Suprapubic skin (tissue), 4 donors: ENCODE results near the gene TRAF7. TPM values are rescaled to one million over a fixed set of nuclear protein-coding genes. Genes with fewer than 3 reads are reported as not detected.

Experiments used
- DNase-seq, 2 donors: peaks; one replicate each; pipeline ENCODE4 v3.0.0-alpha.2; 2019; ENCODE audit warnings: low spot score in 2 of 2
- H3K27ac ChIP-seq: fragments of 200-600 bp; sonication (generic); one replicate; pipeline ENCODE4 v1.5.1; 2019
- H3K27me3 ChIP-seq: fragments of 200-600 bp; sonication (generic); one replicate; pipeline ENCODE4 v1.5.1; 2019
- H3K36me3 ChIP-seq: fragments of 200-600 bp; sonication (generic); one replicate; pipeline ENCODE4 v1.5.1; 2019
- H3K4me1 ChIP-seq: fragments of 200-600 bp; sonication (generic); one replicate; pipeline ENCODE4 v1.5.1; 2019
- H3K4me3 ChIP-seq: fragments of 200-600 bp; sonication (generic); one replicate; pipeline ENCODE4 v1.5.1; 2019; ENCODE audit warnings: mild to moderate bottlenecking
- H3K9me3 ChIP-seq: fragments of 200-600 bp; sonication (generic); one replicate; pipeline ENCODE4 v1.5.1; 2019
- CTCF ChIP-seq, 2 donors: fragments of 200-600 bp in 1 of 2; fragments of 450-650 bp in 1 of 2; sonication (generic) in 1 of 2; IDR thresholded peaks; one replicate each; pipeline ENCODE4 v1.5.1; 2016 to 2019; ENCODE audit warnings: antibody characterized with exemption in 2 of 2, mild to moderate bottlenecking in 1 of 2, moderate library complexity in 1 of 2
- EP300 ChIP-seq: sonication (generic); formaldehyde crosslinking; IDR thresholded peaks from one replicate; pipeline ENCODE4 v1.6.1; 2017; ENCODE audit warnings: antibody characterized with exemption
- POLR2A ChIP-seq, 2 donors: fragments of 450-650 bp; IDR thresholded peaks; one replicate each; pipeline ENCODE4 v1.6.1; 2017; ENCODE audit warnings: antibody characterized with exemption in 2 of 2, mild to moderate bottlenecking in 2 of 2, moderate library complexity in 2 of 2
- POLR2AphosphoS5 ChIP-seq, 3 donors: sonication (generic); formaldehyde crosslinking; IDR thresholded peaks; one replicate each; pipeline ENCODE4 v1.6.1; 2017; ENCODE audit warnings: antibody characterized with exemption in 3 of 3
- WGBS: methylation state at CpG from one replicate; pipeline ENCODE4 v1.1.5; 2018; 5-methylcytosine and 5-hydroxymethylcytosine counted together
- total RNA-seq, 4 donors: library from RNA; depleted of rRNA; stranded (reverse); fragments of >200 nt; gene quantifications; one replicate each; pipeline ENCODE4 v1.1.0, GENCODE V29; 2016

Gene TRAF7
- total RNA-seq, 4 donors from 2014 or later: 53.4 to 74.7 (median 66.5) TPM

DNA sequence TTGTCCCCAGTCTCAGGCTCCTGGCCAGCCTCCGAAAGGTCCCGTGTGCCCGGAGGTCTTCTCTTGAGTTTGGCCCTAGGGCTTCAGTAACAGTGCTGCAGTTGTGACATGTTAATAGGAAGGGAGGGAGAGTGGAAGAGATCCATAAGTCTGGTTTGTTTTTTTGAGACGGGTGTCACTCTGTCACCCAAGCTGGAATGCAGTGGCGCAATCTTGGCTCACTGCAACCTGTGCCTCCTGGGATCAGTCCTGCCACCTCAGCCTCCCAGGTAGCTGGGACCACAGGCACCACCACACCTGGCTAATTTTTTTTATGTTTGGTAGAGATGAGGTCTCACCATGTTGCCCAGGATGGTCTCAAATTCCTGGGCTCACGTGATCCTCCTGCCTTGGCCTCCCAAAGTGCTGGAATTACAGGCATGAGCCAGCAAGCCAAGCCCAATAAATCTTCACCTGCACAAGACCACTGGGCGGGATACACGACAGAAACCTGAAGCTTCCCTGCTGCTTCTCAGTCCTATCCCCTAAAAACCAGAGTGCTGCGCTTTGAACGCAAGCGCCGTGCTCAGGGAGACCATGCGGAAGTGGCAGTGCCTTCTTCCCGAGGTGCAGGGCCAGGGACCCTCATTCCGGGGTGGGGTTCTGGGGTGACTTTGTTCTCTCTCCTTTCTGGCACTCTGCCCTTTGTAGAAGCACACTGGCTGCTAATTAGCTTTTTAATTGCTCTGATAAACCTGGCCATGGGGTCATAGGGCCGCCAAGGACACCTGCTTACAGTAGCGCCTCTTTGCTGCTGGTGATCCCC is 10.9 kb downstream of the TRAF7 start:
- 84% methylated on average over 15 of the region's 17 CpGs for WGBS
- H3K36me3 ChIP-seq: peaks cover 44% of the 10 kb centered on the region
- no peak for TF ChIP-seq CTCF (IDR thresholded peaks at IDR 0.05)
- no peak for TF ChIP-seq POLR2A (IDR thresholded peaks at IDR 0.05)
- TF ChIP-seq POLR2AphosphoS5 (IDR thresholded peaks at IDR 0.05): no peak
- no peak for TF ChIP-seq EP300
- H3K9me3 ChIP-seq: no peaks in the 10 kb centered on the region
- no peaks in the 10 kb centered on the region for H3K27me3 ChIP-seq
- H3K27ac ChIP-seq: no peak overlapping the region
- no peak for DNase-seq
- peaks cover 27% of the 10 kb centered on the region for H3K4me1 ChIP-seq
- H3K4me3 ChIP-seq: no peak overlapping the region

GRCh38 chr16:2167068-2167638 is 11.6 kb downstream of the TRAF7 start:
- no peak for TF ChIP-seq POLR2A (IDR thresholded peaks at IDR 0.05)
- no peak for TF ChIP-seq CTCF (IDR thresholded peaks at IDR 0.05)
- no peak for TF ChIP-seq POLR2AphosphoS5 (IDR thresholded peaks at IDR 0.05)
- TF ChIP-seq EP300: no peak
- peaks cover 51% of the 10 kb centered on the region for H3K36me3 ChIP-seq

DNA sequence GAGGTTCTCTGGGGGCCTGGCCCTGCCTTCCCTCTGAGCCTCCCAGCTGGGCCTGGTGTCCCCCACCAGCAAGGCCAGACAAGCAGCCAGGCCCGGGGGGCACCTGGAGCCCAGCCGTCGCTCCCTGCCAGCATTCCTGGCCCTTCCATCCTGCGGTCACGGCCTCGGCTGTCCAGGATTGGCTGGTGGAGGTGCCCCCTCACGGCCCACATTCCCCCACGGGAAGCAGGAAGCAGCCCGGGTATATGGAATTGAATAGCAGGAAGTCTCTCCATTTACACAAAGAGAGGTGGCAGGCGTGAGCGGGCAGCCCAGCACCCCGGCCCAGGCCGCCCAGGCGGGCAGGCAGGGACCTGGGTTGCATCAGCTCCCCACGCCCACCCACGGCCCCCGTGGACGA is 14.5 kb downstream of the TRAF7 start:
- Histone ChIP-seq H3K36me3 (peaks cover 80% of the 10 kb centered on the region), H3K27ac (peak overlapping the region; percentile 21), H3K9me3 (no peaks in the 10 kb centered on the region), H3K4me3 (peak overlapping the region; percentile 34), H3K27me3 (no peaks in the 10 kb centered on the region), H3K4me1 (no peaks in the 10 kb centered on the region)
- no CpG with 5 or more reads among the region's 18 CpGs for WGBS
- TF ChIP-seq CTCF (IDR thresholded peaks at IDR 0.05): no peak
- TF ChIP-seq POLR2AphosphoS5 (IDR thresholded peaks at IDR 0.05): no peak
- no peak for TF ChIP-seq POLR2A (IDR thresholded peaks at IDR 0.05)
- no peak for TF ChIP-seq EP300
- no peak for DNase-seq

More at GRCh38 chr16:2167068-2167638, 11.6 kb downstream of the TRAF7 start:
- H3K9me3 ChIP-seq: no peaks in the 10 kb centered on the region
- no peak for DNase-seq
- H3K27ac ChIP-seq: no peak overlapping the region
- no peaks in the 10 kb centered on the region for H3K27me3 ChIP-seq
- H3K4me1 ChIP-seq: peaks cover 20% of the 10 kb centered on the region
- no peak overlapping the region for H3K4me3 ChIP-seq
- WGBS: 85% methylated on average over 14 of the region's 18 CpGs

- WGBS: 95% methylated on average over 19 of the region's 47 CpGs
- H3K36me3 ChIP-seq: peaks cover 84% of the 10 kb centered on the region
- H3K9me3 ChIP-seq: no peaks in the 10 kb centered on the region
- peak overlapping the region; percentile 34 for H3K4me3 ChIP-seq
- H3K27me3 ChIP-seq: no peaks in the 10 kb centered on the region
- no peak for TF ChIP-seq POLR2AphosphoS5 (IDR thresholded peaks at IDR 0.05)
- H3K27ac ChIP-seq: no peak overlapping the region
- no peaks in the 10 kb centered on the region for H3K4me1 ChIP-seq
- DNase-seq: no peak
These were observed 15.2 kb downstream of the TRAF7 start for GRCh38 chr16:2170587-2171435.

- no peaks in the 10 kb centered on the region for H3K9me3 ChIP-seq
- no peak for DNase-seq
- peaks cover 84% of the 10 kb centered on the region for H3K36me3 ChIP-seq
- no peak overlapping the region for H3K4me3 ChIP-seq
- no peak for TF ChIP-seq CTCF (IDR thresholded peaks at IDR 0.05)
- no peak for TF ChIP-seq POLR2A (IDR thresholded peaks at IDR 0.05)
- no peak for TF ChIP-seq EP300
- TF ChIP-seq POLR2AphosphoS5 (IDR thresholded peaks at IDR 0.05): no peak
- no peaks in the 10 kb centered on the region for H3K27me3 ChIP-seq
- WGBS: 95% methylated on average over 11 of the region's 28 CpGs
- H3K4me1 ChIP-seq: no peaks in the 10 kb centered on the region
- no peak overlapping the region for H3K27ac ChIP-seq
These were observed 16.1 kb downstream of the TRAF7 start for GRCh38 chr16:2171601-2172178.
